Measurements from ENCODE around the gene SUSD6. TPM values are rescaled to one million over a fixed set of nuclear protein-coding genes. Genes with fewer than 3 reads are reported as not detected.

SUSD6 gene
- total and polyA plus RNA-seq, 4 donors = 6.8 to 10.8 (median 7.6) TPM

DNA sequence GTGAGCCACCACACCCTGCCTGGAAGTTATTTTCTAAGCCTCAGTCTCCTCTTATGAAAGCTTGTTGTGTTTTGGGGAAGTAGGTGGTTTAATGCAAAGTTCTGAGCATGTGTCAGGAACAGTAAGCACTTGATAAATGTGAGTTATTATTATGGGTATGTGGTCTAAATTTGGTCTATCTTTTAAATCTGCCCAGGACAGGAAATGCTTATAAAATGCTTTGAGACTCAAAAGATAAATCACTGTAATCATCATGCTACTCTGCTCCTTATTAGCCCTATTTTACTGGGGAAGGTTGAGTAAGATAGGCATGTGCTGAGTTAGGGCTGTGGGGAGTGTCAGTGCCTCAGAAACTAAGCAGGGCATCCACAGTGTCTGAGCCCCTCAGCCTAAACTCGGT, 142.5 kb downstream of the SUSD6 start:
- no peaks in the 10 kb centered on the region for H3K27me3 ChIP-seq (ENCODE audit: control insufficient read depth in 4 of 4, insufficient read depth in 4 of 4, low read length in 3 of 4)
- H3K27ac ChIP-seq (ENCODE audit: low read depth in 1 of 2, low read length in 2 of 2) = no peak overlapping the region
- H3K36me3 ChIP-seq (ENCODE audit: control insufficient read depth in 4 of 4, insufficient read depth in 3 of 4, low read depth in 1 of 4, low read length in 3 of 4) = no peaks in the 10 kb centered on the region
- no peak overlapping the region for H3K4me3 ChIP-seq (ENCODE audit: low read depth in 1 of 3, low read length in 3 of 3)
- H3K4me1 ChIP-seq (ENCODE audit: control insufficient read depth in 4 of 4, insufficient read depth in 4 of 4, low read length in 3 of 4) = peaks cover 6 to 13% (median 11%) of the 10 kb centered on the region in 4 donors
- DNase-seq (ENCODE audit: low spot score) = no peak
- no peak overlapping the region for H3K9ac ChIP-seq (ENCODE audit: low read depth in 1 of 2, low read length in 2 of 2)
- H3K9me3 ChIP-seq (ENCODE audit: control insufficient read depth in 4 of 4, low read length in 3 of 4) = no peaks in the 10 kb centered on the region
- 93% methylated on average over 1 of the region's 1 CpG for WGBS
- TF ChIP-seq NR2F2 (IDR thresholded peaks at IDR 0.05) = no peak
- TF ChIP-seq, protein P1, sequence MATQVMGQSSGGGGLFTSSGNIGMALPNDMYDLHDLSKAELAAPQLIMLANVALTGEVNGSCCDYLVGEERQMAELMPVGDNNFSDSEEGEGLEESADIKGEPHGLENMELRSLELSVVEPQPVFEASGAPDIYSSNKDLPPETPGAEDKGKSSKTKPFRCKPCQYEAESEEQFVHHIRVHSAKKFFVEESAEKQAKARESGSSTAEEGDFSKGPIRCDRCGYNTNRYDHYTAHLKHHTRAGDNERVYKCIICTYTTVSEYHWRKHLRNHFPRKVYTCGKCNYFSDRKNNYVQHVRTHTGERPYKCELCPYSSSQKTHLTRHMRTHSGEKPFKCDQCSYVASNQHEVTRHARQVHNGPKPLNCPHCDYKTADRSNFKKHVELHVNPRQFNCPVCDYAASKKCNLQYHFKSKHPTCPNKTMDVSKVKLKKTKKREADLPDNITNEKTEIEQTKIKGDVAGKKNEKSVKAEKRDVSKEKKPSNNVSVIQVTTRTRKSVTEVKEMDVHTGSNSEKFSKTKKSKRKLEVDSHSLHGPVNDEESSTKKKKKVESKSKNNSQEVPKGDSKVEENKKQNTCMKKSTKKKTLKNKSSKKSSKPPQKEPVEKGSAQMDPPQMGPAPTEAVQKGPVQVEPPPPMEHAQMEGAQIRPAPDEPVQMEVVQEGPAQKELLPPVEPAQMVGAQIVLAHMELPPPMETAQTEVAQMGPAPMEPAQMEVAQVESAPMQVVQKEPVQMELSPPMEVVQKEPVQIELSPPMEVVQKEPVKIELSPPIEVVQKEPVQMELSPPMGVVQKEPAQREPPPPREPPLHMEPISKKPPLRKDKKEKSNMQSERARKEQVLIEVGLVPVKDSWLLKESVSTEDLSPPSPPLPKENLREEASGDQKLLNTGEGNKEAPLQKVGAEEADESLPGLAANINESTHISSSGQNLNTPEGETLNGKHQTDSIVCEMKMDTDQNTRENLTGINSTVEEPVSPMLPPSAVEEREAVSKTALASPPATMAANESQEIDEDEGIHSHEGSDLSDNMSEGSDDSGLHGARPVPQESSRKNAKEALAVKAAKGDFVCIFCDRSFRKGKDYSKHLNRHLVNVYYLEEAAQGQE (IDR thresholded peaks at IDR 0.05) = no peak
- TF ChIP-seq, protein P2, sequence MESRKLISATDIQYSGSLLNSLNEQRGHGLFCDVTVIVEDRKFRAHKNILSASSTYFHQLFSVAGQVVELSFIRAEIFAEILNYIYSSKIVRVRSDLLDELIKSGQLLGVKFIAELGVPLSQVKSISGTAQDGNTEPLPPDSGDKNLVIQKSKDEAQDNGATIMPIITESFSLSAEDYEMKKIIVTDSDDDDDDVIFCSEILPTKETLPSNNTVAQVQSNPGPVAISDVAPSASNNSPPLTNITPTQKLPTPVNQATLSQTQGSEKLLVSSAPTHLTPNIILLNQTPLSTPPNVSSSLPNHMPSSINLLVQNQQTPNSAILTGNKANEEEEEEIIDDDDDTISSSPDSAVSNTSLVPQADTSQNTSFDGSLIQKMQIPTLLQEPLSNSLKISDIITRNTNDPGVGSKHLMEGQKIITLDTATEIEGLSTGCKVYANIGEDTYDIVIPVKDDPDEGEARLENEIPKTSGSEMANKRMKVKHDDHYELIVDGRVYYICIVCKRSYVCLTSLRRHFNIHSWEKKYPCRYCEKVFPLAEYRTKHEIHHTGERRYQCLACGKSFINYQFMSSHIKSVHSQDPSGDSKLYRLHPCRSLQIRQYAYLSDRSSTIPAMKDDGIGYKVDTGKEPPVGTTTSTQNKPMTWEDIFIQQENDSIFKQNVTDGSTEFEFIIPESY (IDR thresholded peaks at IDR 0.05) = no peak
- TF ChIP-seq, protein P3, sequence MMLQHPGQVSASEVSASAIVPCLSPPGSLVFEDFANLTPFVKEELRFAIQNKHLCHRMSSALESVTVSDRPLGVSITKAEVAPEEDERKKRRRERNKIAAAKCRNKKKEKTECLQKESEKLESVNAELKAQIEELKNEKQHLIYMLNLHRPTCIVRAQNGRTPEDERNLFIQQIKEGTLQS (IDR thresholded peaks at IDR 0.05) = no peak
- TF ChIP-seq SP1 (IDR thresholded peaks at IDR 0.05) = no peak
- no peak for TF ChIP-seq GABPA (IDR thresholded peaks at IDR 0.05 in 1 of 2, conservative IDR thresholded peaks at IDR 0.05 in 1 of 2)
- TF ChIP-seq YY1 (IDR thresholded peaks at IDR 0.05) = no peak
- TF ChIP-seq, protein P4, sequence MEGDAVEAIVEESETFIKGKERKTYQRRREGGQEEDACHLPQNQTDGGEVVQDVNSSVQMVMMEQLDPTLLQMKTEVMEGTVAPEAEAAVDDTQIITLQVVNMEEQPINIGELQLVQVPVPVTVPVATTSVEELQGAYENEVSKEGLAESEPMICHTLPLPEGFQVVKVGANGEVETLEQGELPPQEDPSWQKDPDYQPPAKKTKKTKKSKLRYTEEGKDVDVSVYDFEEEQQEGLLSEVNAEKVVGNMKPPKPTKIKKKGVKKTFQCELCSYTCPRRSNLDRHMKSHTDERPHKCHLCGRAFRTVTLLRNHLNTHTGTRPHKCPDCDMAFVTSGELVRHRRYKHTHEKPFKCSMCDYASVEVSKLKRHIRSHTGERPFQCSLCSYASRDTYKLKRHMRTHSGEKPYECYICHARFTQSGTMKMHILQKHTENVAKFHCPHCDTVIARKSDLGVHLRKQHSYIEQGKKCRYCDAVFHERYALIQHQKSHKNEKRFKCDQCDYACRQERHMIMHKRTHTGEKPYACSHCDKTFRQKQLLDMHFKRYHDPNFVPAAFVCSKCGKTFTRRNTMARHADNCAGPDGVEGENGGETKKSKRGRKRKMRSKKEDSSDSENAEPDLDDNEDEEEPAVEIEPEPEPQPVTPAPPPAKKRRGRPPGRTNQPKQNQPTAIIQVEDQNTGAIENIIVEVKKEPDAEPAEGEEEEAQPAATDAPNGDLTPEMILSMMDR (IDR thresholded peaks at IDR 0.05; ENCODE audit: low read depth, low read length, missing input control) = no peak
- no peak for TF ChIP-seq FOXA1 (IDR thresholded peaks at IDR 0.05)
- TF ChIP-seq RAD21 (IDR thresholded peaks at IDR 0.05) = no peak
- no peak for TF ChIP-seq TAF1 (conservative IDR thresholded peaks at IDR 0.05)
- no peak for TF ChIP-seq EGR1 (IDR thresholded peaks at IDR 0.05; ENCODE audit: low read depth in 2 of 2)
- TF ChIP-seq, protein P5, sequence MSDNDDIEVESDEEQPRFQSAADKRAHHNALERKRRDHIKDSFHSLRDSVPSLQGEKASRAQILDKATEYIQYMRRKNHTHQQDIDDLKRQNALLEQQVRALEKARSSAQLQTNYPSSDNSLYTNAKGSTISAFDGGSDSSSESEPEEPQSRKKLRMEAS (IDR thresholded peaks at IDR 0.05) = no peak
- no peak for TF ChIP-seq FOXA2 (IDR thresholded peaks at IDR 0.05)
- TF ChIP-seq JUND (IDR thresholded peaks at IDR 0.05) = no peak
- TF ChIP-seq HNF4G (IDR thresholded peaks at IDR 0.05) = no peak
- TF ChIP-seq HNF4A (conservative IDR thresholded peaks at IDR 0.05) = no peak
- no peak for TF ChIP-seq RXRA (IDR thresholded peaks at IDR 0.05)

Data from liver (tissue), 9 donors.